GM06990 (cell line): Measurements from ENCODE around the gene NCKAP5L.

ENCODE experiments used
- DNase-seq: peaks from one replicate; pipeline ENCODE4 v3.0.0-alpha.2; 2011; ENCODE audit not compliant: insufficient read length; ENCODE audit errors: extremely low read depth
- H3K27me3 ChIP-seq: replicated peaks from 2 replicates; pipeline ENCODE4 v1.6.0; 2011; ENCODE audit warnings: low read length; ENCODE audit not compliant: control insufficient read depth, insufficient read depth
- H3K36me3 ChIP-seq: 2 replicates; pipeline ENCODE4 v1.5.1; 2011; ENCODE audit warnings: low read length; ENCODE audit not compliant: control insufficient read depth, insufficient read depth
- H3K4me3 ChIP-seq: replicated peaks from 2 replicates; pipeline ENCODE4 v1.5.1; 2011; ENCODE audit warnings: low read depth, mild to moderate bottlenecking, control low read depth, low read length
- TF ChIP-seq, protein P1 (sequence below): IDR thresholded peaks from 2 replicates; pipeline ENCODE4 v1.5.1; 2011; ENCODE audit warnings: low read length, control low read depth, mild to moderate bottlenecking, inconsistent platforms; ENCODE audit not compliant: insufficient read depth, poor library complexity, severe bottlenecking

NCKAP5L gene

DNA sequence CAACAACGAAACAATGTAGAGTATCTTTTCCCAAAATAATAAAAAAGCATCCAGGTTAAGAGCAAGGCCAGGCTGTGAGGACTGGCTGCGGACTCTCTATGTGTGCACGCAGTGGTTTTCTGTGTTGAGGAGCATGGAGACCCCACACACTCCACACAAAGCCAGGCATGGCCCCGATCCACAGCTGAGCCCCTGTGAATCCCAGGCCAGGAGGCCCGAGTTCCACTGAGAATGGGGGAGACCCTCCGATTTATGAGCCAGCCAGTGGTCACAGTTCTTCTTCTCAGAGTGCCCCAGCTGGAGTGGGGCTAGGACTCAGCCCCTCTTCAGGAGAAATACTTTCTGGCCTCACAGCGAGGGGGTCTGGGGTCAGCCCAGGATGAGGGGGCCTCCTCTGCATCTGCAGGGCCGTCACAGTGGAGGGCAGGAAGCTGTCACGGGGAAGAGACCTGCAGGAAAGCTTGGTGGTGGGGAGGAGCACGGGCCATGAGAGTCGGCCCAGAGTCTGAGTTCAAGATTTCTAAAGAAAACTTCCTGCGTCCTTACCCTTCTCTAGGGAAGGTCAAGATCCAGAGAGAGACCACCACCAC, 20.1 kb downstream of the NCKAP5L start:
- no peak for DNase-seq
- TF ChIP-seq, protein P1, sequence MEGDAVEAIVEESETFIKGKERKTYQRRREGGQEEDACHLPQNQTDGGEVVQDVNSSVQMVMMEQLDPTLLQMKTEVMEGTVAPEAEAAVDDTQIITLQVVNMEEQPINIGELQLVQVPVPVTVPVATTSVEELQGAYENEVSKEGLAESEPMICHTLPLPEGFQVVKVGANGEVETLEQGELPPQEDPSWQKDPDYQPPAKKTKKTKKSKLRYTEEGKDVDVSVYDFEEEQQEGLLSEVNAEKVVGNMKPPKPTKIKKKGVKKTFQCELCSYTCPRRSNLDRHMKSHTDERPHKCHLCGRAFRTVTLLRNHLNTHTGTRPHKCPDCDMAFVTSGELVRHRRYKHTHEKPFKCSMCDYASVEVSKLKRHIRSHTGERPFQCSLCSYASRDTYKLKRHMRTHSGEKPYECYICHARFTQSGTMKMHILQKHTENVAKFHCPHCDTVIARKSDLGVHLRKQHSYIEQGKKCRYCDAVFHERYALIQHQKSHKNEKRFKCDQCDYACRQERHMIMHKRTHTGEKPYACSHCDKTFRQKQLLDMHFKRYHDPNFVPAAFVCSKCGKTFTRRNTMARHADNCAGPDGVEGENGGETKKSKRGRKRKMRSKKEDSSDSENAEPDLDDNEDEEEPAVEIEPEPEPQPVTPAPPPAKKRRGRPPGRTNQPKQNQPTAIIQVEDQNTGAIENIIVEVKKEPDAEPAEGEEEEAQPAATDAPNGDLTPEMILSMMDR = no peak
- no peak overlapping the region for H3K4me3 ChIP-seq
- peaks cover 12% of the 10 kb centered on the region for H3K36me3 ChIP-seq
- no peaks in the 10 kb centered on the region for H3K27me3 ChIP-seq

DNA sequence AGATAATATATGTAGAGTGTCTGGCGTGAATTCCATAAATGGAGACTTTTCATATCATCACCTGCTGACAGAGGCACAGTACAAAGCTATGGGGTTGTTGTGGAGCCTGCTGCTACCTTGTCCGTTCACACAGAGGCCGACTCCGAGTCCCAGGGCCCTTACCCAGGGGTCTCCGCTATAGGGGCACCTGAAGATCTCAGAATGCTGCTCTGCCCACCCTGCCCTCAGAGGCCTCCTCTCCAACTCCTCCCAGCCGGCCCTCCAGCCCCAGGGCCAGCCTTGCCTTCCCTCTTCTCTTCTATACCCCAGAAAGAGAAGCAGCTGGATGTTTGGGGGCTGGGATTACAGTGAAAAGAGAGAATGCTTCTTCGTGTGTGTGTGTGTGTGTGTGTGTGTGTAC, 21.3 kb downstream of the NCKAP5L start:
- H3K4me3 ChIP-seq = no peak overlapping the region
- TF ChIP-seq, protein P1 = no peak
- no peak for DNase-seq
- no peaks in the 10 kb centered on the region for H3K27me3 ChIP-seq
- H3K36me3 ChIP-seq = peaks cover 18% of the 10 kb centered on the region

DNA sequence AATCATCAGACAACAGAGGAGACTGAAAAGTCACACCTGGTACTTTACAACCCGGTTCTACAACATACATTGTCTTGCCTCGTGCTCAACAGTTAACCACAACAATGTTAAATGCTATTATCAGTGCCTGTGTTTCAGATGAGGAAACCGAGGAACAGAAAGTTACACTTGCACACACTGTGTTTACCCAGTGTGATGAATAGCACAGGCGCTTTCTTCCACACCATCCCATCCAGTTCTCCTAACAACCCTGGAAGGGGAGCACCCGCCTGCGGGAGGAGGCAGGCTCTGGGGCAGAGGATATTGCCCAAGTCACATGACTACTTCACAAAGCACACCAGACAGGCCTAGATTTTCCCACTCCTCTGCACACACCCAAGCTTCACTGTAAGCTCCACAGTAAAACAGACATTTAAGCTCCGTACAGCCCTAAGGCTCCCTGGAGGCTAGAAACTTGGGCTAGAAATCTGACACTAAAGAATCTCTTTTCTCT, 21.8 kb downstream of the NCKAP5L start:
- Histone ChIP-seq H3K4me3 (no peak overlapping the region), H3K36me3 (peaks cover 22% of the 10 kb centered on the region), H3K27me3 (no peaks in the 10 kb centered on the region)
- TF ChIP-seq, protein P1 = no peak
- no peak for DNase-seq

DNA sequence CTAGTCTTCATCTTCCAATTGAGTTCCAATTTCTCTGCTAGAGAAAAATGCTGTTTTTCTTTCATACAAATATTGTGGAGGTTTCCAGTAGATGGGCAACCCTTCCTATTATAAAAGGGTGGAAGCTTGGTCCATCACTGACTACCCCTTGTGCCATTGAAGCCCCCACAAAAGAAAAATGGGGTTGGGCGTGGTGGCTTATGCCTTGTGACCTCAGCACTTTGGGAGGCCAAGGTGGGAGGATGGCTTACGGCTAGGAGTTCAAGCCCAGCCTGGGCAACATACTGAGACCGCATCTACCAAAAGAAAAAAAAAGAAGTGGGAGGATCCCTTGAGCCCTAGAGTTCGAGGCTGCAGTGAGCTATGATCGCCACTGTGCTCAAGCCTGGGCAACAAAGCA, 22.8 kb downstream of the NCKAP5L start:
- Histone ChIP-seq H3K27me3 (no peaks in the 10 kb centered on the region), H3K36me3 (peaks cover 22% of the 10 kb centered on the region), H3K4me3 (no peak overlapping the region)
- DNase-seq = no peak
- TF ChIP-seq, protein P1 = no peak

DNA sequence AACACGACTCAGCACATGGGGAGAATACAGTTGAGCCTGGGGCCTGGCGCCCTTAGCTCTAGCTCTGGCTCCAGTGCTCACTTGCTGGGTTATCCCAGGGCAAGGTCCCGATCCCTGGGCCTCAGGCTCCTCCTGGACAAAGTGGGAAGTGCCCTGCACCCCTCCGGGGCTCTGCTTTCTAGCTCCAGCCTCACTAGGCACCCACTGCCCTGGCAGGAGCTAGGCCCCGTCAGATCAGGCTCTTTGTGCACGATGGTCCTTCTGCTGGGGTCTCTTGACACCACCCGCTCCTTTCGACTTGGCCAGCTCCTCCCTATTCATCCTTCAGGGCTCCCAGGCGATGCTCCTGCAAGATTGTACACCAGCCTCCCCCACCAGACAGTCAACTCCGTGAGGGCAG, 23.4 kb downstream of the NCKAP5L start:
- no peak for DNase-seq
- Histone ChIP-seq H3K27me3 (no peaks in the 10 kb centered on the region), H3K4me3 (no peak overlapping the region), H3K36me3 (peaks cover 23% of the 10 kb centered on the region)
- TF ChIP-seq, protein P1 = no peak
